Ishikawa (cell line): Measurements from ENCODE around the gene COL18A1.

ENCODE experiments used
- CREB1 ChIP-seq: IDR thresholded peaks from 2 replicates; pipeline ENCODE4 v1.6.1; 2012; ENCODE audit warnings: low read depth
- EGR1 ChIP-seq: IDR thresholded peaks from 2 replicates; pipeline ENCODE4 v1.6.1; 2012
- EP300 ChIP-seq: IDR thresholded peaks from 2 replicates; pipeline ENCODE4 v1.6.1; 2012; ENCODE audit warnings: borderline replicate concordance
- NFIC ChIP-seq: IDR thresholded peaks from 2 replicates; pipeline ENCODE4 v1.6.1; 2012
- RAD21 ChIP-seq: IDR thresholded peaks from 2 replicates; pipeline ENCODE4 v1.6.1; 2012; ENCODE audit warnings: low read depth
- TAF1 ChIP-seq: IDR thresholded peaks from 2 replicates; pipeline ENCODE4 v1.6.1; 2012; ENCODE audit warnings: low read depth, mild to moderate bottlenecking
- TCF12 ChIP-seq: IDR thresholded peaks from 2 replicates; pipeline ENCODE4 v1.6.1; 2012; ENCODE audit warnings: low read depth
- YY1 ChIP-seq: IDR thresholded peaks from 2 replicates; pipeline ENCODE4 v1.6.1; 2012; ENCODE audit warnings: low read depth
- ZBTB7A ChIP-seq: IDR thresholded peaks from 2 replicates; pipeline ENCODE4 v1.6.1; 2012; ENCODE audit warnings: low read depth
- TF ChIP-seq, protein P1 (sequence below): IDR thresholded peaks from 2 replicates; pipeline ENCODE4 v1.6.1; 2012; ENCODE audit warnings: low read depth, mild to moderate bottlenecking
- TF ChIP-seq, protein P2 (sequence below): IDR thresholded peaks from 2 replicates; pipeline ENCODE4 v1.6.1; 2012
- TF ChIP-seq, protein P3 (sequence below): IDR thresholded peaks from 2 replicates; pipeline ENCODE4 v1.6.1; 2012

DNA sequence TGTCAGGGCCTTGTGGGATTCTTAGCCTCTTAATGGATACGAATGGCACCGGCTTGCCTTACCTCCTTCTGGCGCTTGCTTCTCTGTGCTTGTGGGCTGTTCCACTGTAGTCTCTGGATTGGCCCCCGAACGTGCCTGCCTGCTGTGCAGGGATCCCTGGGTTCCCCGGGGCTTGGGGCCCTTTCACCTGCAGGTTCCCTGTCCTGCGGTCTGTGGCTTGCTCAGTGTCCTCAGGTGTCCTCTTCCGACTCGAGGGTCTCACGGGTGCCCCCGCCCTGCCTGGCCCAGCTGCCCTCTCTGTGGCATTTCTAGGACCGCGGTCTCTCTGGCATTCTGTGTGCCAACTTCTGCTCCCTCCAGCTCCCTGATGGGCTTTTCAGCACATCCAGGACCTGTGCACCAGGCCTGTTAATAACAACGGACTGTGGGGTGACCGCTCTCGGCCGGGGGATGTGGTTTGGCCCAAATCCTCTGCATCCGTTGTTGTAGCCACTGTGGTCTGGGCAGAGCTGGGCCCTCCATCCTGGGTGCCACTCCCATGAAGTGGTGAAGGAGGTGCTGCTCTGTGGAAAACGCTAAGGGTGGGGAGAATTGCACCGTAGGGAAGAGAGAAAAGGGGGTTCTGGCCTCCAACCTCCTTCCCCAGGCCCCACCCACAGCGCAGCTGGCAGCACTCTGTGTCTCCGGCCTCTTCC, 12.4 kb downstream of the COL18A1 start:
- no peak for TF ChIP-seq EGR1
- TF ChIP-seq CREB1 = no peak
- TF ChIP-seq RAD21 = no peak
- no peak for TF ChIP-seq TCF12
- no peak for TF ChIP-seq ZBTB7A
- TF ChIP-seq, protein P1, sequence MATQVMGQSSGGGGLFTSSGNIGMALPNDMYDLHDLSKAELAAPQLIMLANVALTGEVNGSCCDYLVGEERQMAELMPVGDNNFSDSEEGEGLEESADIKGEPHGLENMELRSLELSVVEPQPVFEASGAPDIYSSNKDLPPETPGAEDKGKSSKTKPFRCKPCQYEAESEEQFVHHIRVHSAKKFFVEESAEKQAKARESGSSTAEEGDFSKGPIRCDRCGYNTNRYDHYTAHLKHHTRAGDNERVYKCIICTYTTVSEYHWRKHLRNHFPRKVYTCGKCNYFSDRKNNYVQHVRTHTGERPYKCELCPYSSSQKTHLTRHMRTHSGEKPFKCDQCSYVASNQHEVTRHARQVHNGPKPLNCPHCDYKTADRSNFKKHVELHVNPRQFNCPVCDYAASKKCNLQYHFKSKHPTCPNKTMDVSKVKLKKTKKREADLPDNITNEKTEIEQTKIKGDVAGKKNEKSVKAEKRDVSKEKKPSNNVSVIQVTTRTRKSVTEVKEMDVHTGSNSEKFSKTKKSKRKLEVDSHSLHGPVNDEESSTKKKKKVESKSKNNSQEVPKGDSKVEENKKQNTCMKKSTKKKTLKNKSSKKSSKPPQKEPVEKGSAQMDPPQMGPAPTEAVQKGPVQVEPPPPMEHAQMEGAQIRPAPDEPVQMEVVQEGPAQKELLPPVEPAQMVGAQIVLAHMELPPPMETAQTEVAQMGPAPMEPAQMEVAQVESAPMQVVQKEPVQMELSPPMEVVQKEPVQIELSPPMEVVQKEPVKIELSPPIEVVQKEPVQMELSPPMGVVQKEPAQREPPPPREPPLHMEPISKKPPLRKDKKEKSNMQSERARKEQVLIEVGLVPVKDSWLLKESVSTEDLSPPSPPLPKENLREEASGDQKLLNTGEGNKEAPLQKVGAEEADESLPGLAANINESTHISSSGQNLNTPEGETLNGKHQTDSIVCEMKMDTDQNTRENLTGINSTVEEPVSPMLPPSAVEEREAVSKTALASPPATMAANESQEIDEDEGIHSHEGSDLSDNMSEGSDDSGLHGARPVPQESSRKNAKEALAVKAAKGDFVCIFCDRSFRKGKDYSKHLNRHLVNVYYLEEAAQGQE = no peak
- TF ChIP-seq, protein P2, sequence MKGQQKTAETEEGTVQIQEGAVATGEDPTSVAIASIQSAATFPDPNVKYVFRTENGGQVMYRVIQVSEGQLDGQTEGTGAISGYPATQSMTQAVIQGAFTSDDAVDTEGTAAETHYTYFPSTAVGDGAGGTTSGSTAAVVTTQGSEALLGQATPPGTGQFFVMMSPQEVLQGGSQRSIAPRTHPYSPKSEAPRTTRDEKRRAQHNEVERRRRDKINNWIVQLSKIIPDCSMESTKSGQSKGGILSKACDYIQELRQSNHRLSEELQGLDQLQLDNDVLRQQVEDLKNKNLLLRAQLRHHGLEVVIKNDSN = no peak
- TF ChIP-seq NFIC = no peak
- no peak for TF ChIP-seq TAF1
- no peak for TF ChIP-seq EP300
- no peak for TF ChIP-seq YY1
- TF ChIP-seq, protein P3, sequence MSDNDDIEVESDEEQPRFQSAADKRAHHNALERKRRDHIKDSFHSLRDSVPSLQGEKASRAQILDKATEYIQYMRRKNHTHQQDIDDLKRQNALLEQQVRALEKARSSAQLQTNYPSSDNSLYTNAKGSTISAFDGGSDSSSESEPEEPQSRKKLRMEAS = no peak
